CD1c-positive myeloid dendritic cell (primary cell): ENCODE measurements around the gene TOE1.
A peak's percentile ranks its signal among the peaks of the same experiment; 100 is the strongest.
"Not testable (repeated sequence)": the region's sequence is repeated elsewhere in the genome, so short reads cannot be mapped to it uniquely, and the experiment has no call there.

Experiments used
- DNase-seq: peaks from one replicate; pipeline ENCODE4 v3.0.0-alpha.2; 2016; ENCODE audit errors: extremely low spot score

TOE1 gene

GRCh38 chr1:45355683-45356082, 15.7 kb downstream of the TOE1 start:
- DNase-seq: no peak

DNA sequence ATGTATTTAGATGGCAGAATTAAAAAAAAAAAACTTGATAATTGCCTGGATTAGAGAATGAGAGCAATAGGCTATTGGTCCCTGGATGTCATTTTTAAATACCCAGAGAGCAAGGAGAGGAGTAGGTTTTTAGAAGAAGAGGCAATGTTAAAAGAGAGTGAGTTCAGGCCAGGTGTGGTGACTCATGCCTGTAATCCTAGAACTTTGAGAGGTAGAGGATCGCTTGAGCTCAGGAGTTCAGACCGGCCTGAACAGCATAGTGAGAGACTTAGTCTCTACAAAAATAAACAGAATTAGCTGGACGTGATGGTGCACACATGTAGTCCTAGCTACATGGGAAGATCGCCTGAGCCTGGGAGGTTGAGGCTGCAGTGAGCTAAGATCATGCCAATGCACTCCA, 16.2 kb downstream of the TOE1 start:
- DNase-seq: no peak

DNA sequence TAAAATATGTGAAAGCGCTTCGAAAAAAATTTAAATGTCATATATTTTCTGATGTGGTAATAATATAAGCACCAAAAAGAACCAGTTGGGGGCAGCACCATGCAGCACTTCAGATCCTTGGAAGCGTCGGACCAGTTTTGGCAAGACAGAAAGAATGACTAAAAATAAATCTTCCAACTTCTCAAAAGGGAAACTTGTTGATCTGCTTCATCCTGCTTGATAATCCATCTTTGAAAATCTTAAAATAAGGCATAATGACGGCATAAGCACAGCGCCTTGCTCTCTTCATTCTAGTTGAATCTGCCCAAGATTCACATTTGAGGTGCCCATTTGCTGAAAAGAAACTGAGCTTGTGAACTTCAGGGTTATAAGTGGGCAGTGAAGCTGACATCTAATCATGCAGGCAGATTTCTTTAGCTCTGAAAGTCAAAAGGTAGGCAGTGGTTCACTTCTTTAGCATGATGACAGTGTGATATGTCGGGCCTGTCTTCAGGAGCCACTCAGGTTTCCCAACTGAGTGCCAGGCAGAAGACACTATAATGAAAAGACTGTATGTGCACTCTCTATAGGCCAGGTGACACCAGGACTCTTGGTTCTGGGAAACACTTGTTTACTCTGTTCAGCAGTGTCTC, 20.0 kb downstream of the TOE1 start:
- peak; percentile 70 for DNase-seq

DNA sequence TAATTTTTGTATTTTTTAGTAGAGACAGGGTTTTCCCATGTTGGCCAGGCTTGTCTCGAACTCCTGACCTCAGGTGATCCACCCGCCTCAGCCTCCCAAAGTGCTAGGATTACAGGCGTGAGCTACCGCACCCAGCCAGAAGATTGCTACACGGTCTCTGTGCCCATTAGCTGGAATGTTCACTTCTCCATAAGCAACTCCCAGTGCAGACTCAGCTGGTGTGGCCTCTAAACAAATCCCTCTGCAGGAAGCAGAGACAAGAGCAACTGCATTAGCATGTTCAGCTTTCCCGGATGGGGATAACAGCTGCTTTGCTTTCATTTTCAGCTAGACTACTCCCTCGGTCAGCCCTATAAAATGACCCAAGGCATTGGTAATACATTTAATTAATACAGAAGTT, 21.0 kb downstream of the TOE1 start:
- DNase-seq: not testable (repeated sequence)

DNA sequence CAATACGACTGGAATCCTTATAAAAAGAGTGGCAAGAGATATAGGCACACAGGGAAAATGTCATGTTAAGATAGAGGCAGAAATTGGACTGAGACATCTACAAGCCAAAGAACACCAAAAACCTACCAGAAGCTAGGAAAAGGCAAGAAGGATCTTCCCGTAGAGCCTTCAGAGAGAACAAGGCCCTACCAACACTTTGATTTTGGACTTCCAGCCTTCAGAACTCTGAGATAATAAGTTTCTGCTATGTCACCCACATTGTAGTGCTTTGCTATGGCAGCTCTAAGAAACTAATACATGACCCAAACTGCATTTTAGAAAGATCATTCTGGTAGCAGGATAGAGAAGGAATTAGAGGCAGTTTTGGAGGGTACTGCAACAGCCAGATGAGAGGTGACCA, 24.3 kb downstream of the TOE1 start:
- no peak for DNase-seq

- no peak for DNase-seq
These were observed 25.1 kb downstream of the TOE1 start for GRCh38 chr1:45365051-45365450.

DNA sequence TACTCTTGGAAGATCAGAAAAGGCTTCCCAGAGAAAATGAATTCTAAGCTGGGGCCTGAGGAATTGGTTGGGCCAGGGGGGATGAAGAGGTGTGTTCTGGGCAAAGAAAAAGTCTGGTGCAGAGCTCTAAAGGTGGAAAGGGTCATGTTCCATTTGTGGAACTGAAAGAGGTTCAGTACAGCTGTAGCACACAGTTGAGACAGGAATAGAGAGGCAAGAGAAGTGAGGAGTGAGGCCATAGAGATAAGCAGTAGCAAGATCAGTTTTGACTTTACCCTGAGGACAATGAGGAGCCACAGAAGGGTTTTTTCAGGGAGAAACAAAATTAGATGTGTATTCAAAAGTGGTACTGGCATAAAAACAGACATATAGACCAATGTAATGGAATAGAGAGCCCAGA, 30.6 kb downstream of the TOE1 start:
- DNase-seq: no peak

GRCh38 chr1:45373573-45373972, 33.6 kb downstream of the TOE1 start:
- DNase-seq: no peak

GRCh38 chr1:45375104-45376090, 35.4 kb downstream of the TOE1 start:
- DNase-seq: no peak

DNA sequence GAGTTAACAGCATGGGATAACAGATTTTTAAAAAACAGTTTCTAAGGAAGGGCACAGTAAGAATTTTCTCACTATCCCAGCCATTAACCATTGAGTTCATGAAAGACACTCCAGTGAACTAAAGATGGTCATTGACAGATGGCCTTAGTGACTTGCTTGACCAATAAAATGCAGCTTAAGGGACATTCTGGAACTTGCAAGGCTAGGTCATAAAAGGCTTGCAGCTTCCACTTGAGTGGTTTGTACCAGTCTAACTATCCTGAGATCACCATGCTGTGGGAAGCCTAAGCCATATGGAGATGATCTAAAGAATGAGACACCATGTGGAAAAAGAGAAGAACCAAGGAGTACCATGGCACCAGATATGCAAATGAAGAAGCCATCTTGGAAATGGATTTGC, 38.2 kb downstream of the TOE1 start:
- DNase-seq: no peak

- no peak for DNase-seq
These were observed 39.6 kb downstream of the TOE1 start for GRCh38 chr1:45379524-45379923.

DNA sequence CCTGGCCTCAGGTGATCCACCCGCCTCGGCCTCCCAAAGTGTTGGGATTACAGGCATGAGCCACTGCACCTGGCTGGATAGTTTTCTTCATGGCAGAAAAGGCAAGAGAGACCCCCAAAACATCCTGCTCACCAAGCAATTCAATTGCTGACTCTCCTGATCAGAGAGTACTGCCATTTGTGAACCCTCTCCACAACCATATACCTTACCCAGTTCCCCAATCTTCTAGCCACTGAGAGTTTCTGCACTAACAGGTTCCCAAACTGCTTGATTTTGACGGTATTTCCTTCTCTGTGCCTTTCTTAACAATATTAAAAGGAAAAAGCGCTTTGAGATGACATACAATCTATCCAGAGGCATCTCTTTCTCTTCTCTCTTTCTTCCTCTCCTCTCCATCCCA, 40.2 kb downstream of the TOE1 start:
- DNase-seq: no peak

DNA sequence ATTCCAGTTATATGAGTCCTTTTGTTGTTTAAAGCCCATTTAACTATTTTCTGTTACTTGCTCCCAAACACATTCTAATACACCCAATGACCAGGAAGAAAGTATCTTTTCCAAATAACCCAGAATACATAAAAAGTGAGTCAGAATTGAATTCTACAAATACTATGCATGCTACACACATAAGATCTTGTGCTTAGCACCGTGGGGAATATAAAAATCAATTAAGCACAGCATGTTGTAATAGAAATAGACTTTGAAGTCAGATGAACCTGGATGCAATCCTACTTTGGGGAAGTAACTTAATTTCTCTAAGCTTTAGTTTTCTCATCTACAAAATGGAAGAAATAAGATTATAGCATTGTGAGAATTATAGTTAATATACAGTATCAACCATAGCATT, 40.8 kb downstream of the TOE1 start:
- DNase-seq: no peak

GRCh38 chr1:45381243-45381642, 41.3 kb downstream of the TOE1 start:
- DNase-seq: no peak

GRCh38 chr1:45383191-45383590, 43.2 kb downstream of the TOE1 start:
- DNase-seq: no peak

GRCh38 chr1:45384213-45384612, 44.2 kb downstream of the TOE1 start:
- DNase-seq: not testable (repeated sequence)

DNA sequence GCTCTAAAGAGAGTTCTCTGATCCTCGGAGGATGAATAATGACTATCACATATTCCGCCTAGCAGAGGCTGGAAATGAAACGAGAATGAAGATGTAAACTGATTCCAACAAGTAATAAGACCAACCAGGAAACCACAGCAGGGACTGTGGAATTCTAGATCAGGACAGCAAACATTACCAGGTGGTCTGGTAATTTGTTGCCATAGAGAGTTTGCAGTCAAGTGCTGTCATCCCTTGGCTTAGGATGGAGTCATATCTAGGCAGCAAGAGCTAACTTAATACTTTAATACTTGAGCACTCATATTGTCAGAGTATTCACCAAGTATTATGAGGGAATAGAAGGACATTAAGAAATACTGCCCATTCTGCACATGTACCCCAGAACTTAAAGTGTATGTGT, 45.3 kb downstream of the TOE1 start:
- DNase-seq: no peak

DNA sequence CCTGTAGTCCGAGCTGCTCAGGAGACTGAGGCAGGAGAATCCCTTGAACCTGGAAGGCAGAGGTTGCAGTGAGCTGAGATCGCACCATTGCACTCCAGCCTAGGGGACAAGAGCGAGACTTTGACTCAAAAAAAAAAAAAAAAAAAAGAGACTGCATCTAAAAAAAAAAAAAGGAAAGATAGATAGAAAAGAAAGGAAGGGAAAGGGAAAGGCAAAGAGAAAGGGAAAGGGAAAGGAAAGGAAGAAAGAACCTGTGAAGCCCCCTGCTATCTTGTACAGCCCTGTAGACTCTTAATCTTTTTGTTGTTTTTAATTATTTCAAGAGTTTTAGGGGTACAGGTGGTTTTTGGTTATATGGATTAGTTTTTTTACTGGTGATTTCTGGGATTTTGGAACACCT, 46.2 kb downstream of the TOE1 start:
- DNase-seq: no peak
